ACHN (cell line): ENCODE data around the gene ALKAL2.
A peak's percentile ranks its signal among the peaks of the same experiment; 100 is the strongest.
"Not testable (repeated sequence)": the region's sequence is repeated elsewhere in the genome, so short reads cannot be mapped to it uniquely, and the experiment has no call there.

Source experiments
- DNase-seq: peaks from one replicate; pipeline ENCODE4 v3.0.0-alpha.2; 2015
- in situ Hi-C: cut with HindIII; loops from 2 replicates; pipeline ENCODE4 v1.10.0; 2017; ENCODE audit warnings: low sequenced_read_pairs, low pct_ligation_motif_present, low pct_unique_long_range_greater_than_20kb

ALKAL2 gene, protein sequence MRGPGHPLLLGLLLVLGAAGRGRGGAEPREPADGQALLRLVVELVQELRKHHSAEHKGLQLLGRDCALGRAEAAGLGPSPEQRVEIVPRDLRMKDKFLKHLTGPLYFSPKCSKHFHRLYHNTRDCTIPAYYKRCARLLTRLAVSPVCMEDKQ

DNA sequence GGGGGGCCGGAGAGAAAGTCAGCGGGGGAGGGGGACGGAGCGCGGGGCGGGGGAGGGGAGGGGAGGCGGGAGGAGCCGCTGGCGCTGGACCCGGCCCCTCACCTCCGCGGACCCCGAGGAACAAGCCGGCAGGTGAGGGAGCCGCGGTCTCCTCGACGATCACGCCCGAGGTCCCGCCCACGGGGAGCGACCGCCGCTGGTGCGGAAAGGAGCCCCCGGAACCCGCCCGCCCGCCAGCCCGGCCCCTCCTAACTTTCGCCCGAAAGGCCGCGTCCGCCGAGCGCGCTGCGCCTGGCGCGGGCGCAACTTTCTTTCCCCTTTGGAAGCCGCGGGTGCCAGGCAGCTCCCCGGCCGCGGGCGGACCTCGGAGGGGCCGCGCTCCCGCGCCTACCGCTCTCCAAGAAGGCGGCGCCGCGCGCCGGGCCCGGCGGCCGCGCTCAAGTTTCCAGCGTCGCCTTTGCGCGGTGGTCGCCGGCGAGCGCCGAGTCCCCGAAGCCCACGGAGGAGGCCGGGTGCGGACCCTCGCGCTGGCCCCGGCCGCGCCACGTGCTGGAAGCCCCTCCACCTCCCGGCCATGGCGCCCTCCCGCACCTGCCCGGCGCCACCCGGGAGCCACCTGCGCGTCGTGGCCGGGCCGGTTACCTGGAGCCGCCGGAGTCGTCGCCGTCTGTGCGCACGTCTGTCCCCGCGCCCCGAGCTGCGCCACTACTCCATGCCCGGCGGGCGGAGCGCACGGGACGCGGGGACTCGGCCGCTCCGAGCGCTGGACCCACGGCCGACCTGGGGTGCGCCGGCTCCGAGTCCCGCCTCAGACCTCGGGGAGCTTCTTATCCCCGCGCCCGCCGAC is at the start of gene ALKAL2:
TSS of gene ALKAL2 (minus strand) at position 181 of the 847 bp plus-strand sequence. CDS start 256 bp downstream, outside the sequence.
- peak; percentile 27 for DNase-seq
- in situ Hi-C loops = no loop called here

DNA sequence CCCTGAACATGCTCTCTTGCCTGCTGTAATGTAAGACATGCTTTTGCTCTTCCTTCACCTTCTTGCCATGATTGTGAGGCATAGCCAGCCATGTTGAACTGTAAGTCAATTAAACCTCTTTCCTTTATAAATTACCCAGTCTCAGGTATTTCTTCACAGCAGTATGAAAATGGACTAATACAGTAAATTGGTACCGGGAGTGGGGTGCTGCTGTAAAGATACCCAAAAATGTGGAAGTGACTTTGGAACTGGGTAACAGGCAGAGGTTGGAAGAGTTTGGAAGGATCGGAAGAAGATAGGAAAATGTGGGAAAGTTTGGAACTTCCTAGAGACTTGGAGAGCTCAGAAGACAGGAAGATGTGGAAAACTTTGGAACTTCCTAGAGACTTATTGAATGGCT is 49.1 kb upstream of the ALKAL2 start:
- DNase-seq, in situ Hi-C loops: not testable (repeated sequence)

DNA sequence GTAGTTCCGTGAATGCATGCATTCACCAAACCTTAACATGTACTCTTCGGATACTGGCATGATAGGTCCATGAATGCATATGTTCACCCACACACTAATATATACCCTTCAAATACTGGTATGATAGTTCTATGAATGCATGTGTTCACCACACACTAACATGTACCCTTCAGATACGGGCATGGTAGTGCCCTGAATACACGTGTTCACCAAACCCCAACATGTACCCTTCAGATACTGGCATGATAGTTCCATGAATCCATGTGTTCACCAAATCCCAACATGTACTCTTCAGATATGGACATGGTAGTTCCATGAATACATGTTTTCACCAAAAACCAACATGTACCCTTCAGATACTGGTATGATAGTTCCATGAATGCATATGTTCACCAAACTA is 48.5 kb upstream of the ALKAL2 start:
- DNase-seq = no peak
- in situ Hi-C loops = no loop called here

DNA sequence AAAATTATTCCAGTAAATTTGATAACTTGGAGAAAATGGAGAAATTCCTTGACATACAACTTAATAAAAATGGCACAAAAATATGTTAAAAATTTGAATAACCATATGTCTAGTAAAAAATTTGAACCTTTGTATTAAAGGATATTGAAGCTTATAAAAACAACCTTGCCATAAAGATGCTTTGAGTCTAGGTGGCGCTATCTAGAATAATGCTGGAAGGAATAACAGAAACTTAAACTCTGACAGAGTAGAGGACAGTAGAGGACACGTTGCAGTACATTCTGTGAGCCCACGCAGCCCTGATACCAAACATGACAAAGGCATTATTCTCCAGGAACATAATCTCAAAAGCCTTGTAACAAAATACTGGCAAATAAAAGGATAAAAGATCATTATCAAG is 44.7 kb upstream of the ALKAL2 start:
- no peak for DNase-seq

DNA sequence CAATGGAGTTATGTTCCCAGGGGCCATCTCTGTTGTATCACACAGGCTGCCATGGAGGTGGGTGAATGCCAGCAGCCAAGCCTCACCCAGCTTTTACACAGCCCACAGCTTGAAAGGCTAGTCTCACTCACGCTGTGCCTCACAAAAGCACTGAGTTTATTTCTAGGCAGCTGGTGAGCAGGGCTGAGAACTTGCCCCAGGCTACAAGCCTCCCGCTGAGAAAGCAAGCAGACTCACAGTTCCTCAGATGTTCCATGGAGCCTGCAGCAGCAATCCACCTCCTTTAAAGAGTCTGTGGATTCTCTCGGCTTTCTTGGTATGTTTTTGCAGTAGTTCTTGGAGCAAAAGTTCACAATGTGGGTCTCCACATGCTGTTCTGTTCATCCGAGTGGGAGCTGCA is 40.9 kb upstream of the ALKAL2 start:
- in situ Hi-C loops = no loop called here
- DNase-seq = no peak

More for the DNA sequence above, 44.7 kb upstream of the ALKAL2 start:
- in situ Hi-C loops = no loop called here

DNA sequence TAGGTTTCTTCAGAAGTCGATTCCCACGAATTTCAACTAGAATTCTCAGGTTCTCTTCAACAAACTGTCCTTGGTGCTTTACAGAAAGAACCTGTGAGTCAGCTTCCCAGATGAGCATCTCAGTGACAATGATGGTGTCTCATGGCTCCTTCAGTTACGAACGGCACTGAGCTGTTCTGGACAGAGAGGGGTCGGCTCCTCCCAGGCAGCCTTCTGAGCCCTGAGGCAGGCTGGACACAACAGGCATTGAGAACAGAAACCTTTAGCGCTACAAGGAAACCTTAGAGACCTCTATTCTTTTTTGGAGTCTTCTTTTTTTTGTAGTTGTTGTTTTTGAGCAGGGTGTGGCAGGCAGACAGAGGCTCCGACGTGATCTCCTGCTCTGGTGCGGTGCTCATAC is 35.1 kb upstream of the ALKAL2 start:
- in situ Hi-C loops = no loop called here
- DNase-seq = no peak

DNA sequence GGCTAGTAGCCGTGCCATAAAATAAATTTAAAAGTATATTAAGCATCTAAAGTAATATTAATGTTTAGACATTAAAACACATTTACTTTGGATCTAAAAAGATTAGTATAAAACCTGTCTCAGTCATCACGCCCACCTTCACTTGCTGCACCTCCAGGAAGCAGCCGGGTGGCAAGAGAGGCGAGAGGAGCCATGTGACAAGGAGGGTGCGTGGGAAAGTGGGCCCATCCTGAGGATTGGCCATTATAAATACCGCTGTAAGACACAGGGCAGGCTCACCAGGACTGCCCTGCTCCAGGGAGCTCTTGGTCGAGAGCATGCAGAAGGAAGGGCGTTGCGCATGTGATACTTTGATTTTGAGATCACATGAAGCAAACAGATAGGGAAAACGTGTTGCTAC is 34.4 kb upstream of the ALKAL2 start:
- in situ Hi-C loops = no loop called here
- DNase-seq = no peak

DNA sequence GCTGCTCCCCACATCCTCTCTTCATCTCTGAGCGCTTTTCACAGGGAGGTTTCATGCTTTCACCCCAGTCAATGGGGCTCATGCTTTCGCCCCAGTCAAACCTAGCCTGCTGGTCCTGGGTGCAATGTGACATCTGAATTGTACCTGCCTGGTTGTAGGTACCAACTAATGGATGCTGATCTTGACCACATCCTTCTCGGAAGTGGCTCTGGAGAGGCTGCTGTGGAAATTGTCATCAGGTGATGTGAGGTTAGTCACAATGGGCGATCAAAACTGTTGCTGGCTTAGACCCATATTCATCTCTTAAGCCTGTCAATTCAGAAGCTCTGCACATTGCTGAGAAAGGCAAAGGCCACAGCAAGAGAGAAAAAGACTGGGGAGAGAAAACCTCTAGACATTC is 32.7 kb upstream of the ALKAL2 start:
- in situ Hi-C loops = no loop called here
- DNase-seq = no peak

DNA sequence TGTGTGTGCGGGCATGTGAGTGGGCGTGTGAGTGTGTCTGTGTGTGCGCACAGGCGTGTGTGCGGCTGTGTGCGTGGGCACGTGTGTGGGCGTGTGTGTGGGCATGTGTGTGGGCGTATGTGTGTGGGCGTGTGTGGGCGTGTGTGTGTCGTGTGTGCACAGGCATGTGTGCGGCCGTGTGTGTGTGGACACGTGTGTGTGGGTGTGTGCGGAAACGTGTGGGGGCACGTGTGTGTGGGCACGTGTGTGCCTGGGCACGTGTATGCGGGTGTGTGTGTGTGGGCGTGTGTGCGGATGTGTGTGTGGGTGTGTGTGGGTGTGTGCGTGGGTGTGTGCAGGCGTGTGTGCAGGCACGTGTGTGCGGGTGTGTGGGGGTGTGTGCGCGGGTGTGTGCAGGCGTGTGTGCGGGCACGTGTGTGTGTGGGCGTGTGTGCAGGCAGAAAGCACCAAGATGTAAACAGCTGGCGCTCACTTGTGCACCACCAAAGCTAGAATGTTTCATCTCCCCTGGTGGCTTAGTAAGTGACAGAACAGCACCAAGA is 31.2 kb upstream of the ALKAL2 start:
- in situ Hi-C loops = no loop called here

DNA sequence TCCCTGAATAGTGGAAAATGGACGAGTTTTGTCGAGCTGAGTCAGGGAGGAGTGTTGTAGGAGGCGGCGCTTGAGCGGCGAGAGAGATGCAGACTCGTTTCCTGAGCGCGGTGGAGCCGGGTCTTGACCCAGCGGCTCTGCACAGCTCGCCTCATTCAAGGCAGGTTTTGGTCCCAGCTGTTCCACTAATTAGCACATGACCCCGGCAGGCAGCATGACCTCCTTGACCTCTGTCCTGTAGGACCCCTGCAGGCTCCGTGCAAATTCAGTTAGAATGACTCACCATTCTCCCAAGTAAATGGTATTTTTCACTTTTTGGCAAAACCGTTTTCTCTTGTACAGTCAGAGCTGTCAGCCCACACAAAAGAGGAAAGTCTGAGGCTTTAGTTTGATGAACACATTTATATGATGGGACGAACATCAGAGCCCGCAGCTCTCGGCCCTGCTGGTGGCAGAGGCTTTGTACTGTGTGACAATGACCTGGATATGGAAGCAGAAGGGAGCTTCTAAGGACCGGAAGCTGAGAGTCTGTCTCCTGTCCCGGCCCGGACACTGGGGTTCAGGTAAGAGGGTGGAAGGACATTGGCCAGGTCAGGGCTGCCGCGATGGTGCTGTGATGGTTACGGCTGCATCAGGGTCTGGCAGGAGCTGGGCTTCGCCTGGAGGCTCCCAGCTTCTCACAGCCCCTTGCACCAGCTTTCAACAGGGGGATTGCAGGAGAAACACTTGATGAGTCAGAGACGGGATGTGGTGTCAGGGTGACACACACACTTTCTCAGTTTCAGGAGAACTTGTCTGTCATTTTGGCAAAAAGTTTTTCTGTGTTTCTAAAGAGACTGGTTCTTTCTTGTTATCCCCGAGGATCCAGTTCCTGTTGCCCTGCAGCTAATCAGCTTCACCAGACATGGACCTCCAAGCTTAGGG is 29.9 kb upstream of the ALKAL2 start:
- in situ Hi-C loops = no loop called here
- DNase-seq = no peak

More for the DNA sequence above, 31.2 kb upstream of the ALKAL2 start:
- no peak for DNase-seq

DNA sequence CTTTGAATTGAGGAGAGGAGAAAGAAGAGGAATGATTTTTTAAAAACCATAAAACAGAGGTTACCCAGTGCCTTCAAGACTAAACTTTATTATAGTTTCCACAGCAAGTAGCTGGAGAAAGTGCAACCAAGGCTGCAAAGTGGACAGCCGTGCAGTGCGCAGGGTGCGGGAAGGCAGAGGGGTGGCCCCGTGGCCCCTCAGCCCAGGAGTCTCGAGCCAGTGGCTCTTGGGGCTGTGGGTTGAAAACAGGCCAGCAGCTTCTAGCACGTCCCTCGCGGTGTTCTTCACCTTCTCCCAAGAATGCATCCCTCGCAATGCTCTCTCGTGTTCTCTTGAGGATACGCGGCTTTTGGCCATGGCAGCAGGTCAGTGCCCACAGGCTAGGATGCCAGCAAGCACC is 28.5 kb upstream of the ALKAL2 start:
- no peak for DNase-seq
- in situ Hi-C loops = no loop called here

DNA sequence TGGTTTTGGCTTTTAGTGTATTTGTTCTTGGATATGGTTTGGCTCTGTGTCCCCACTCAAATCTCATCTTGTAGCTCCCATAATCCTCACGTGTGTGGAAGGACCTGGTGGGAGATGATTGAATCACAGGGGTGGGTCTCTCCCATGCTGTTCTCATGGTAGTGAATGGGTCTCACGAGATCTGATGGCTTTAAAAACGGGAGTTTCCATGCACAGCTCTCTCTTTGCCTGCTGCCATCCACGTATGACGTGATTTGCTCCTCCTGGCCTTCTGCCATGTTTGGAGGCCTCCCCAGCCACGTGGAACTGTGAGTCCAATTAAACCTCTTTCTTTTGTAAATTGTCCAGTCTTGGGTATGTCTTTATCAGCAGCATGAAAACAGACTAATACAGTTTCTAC is 28.0 kb upstream of the ALKAL2 start:
- in situ Hi-C loops = not testable (repeated sequence)

DNA sequence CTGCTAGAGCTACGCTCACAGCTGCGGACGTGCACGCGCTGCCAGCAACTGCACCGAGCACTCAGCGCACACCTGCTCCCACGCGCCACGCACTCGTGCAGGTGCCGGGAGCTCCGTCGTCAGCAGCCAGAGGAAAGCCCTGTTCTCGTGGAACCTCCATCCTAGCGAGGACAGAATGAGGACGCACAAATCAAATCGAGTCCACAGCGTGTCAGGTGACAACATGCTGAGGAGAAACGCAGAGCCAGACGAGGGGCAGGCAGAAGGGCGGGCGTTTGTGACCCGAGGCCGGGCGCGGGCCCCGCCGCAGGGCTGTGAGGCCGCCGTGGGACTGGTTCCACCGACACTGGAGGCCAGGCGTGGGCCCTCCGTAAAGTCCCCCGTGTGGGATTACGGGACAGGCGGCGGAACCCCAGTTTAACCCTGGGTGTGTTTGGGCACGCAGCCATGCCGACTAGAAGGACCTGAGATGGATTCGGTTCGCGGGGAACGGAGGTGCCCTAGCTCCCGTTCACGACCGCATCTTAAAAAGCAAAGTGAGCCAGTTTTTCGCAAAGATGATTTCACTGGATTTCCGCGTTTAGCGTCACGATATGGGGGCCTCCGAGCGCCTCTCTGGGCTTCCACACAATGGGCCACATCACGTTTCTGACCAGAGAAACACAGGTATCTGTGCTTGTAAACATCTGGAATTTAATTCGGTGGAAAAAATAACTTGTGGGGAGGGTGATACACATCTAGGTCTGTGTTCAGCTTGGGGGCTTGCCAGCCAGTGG is 26.9 kb upstream of the ALKAL2 start:
- DNase-seq = no peak
- in situ Hi-C loops = no loop called here

More for the DNA sequence above, 28.0 kb upstream of the ALKAL2 start:
- DNase-seq = not testable (repeated sequence)

DNA sequence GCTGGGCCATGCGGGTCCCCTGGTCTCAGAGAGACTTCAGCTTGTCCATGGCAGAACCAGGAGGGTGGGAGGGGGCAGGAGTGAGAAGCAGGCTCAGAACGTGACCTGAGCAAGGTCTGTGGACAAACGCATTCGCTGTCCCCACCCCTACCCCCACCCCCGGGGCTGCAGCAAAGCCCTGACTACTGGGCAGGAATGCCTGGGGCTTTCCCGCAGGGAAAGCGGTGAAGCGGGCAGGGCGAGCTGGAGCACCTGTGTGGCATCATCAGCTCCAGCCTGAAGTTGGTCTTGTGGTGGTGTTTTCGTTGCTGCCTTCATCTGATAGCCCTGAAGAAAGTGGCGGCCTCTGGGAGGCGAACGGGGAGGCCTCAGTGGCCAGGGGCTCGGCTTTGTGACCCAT is 26.1 kb upstream of the ALKAL2 start:
- in situ Hi-C loops = no loop called here
- no peak for DNase-seq

DNA sequence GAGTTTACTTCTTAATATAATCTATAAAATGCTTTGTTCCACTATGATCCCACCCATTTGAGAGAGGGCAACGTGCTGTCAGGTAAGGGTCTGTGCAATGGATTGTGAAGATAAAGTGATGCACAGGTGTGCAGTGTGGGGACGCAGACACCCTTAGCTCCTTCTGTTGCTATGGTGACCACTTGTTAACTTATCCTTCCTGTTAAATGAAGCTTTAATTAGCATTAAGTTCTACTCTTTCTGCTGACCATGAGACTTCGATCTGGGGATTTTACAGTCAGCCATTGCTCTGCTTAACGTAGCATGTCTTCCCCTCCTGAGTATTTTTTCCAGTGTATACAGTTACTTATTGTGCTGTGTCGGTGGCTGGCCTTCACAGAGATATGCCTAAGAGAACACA is 23.1 kb upstream of the ALKAL2 start:
- no peak for DNase-seq
- in situ Hi-C loops = no loop called here

DNA sequence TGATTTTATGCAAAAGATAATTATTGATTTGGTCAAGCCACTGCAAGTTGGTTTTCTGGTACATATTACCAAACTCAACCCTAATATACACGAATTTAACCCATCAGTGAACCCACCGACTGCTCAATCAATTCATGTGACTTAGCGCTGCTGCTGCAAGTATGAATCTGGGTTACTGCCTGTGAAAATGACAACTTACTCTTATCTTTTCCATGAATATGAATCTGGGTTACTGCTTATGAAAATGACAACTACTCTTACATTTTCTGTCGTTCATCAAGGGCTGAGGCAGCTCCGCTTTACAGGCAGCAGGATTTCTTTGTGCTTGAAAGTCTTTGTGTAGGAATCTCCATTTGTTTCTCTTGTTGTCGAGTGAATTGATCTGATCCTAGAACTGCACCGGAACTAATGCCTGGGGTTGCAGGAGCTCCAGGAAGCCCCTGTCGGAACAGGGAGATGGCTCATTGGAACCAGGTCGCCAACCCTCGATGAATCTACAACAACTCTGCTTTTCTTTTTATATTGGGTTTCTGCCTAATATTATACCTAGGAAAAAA is 22.1 kb upstream of the ALKAL2 start:
- in situ Hi-C loops = no loop called here
- no peak for DNase-seq

DNA sequence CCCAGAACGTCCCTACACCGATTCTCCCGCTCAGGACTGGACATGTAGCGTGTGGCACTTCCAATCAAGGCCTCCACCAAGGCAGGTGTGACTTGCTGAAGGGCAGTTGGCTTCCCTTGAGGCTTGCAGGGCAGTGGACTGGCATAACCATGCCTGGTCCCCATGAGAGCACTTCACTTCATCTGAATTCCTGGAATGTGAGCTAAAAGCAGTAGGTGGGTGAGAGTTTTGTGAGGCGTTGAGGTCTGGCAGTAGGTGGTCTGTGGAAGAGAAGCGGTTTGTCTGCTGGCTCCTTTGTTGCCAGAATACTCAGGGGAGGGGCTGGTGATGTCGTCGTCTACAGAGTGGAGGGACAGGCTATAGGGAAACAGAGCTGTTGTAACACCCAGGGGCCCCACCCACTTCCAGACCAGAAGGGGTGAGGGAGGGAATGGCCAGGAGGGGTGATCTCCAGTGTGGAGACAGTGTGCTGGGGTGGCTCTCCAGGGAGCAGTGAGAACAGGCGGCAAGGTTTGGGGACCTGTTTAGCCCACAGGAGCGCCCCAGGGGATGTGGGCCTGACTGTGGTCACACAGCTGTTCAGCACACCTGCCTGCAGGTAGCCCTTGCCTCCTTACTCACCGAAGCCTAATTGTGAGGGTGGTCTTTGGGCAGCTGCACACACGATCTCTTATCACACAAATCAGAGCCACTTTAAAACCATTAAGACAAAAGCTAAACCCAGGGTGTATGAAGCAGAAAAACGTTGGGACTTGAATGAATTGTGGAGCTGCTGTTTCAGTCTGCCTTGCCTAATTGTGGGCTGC is 21.5 kb upstream of the ALKAL2 start:
- in situ Hi-C loops = no loop called here
- no peak for DNase-seq
